ENCODE results near the gene PTPN6. TPM values are rescaled to one million over a fixed set of nuclear protein-coding genes. Genes with fewer than 3 reads are reported as not detected.
A peak's percentile ranks its signal among the peaks of the same experiment; 100 is the strongest.

PTPN6 gene
- total RNA-seq, 2 experiments from 2014 or later = 37.1 to 116 TPM

DNA sequence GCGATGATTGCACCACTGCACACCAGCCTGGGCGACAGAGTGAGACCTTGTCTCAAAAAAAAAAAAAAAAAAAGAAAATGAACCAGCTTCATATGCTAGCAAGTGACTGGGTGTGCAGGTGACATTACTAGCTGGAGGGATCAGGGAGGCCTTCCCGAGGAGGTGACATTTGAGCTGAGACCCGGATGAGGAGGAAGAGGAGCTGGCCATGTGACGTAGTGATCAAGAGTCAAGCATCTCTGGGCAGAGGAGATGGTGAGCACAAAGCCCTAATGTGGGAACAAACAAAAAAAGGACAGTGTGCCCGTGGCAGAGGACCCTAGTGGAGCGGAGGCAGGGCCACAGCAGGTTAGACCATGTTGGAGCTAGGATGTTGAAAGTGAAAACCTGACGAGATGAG lies 3.5 kb upstream of the PTPN6 start:
- Histone ChIP-seq H3K27ac (ENCODE audit: low read depth, low read length, poor library complexity, severe bottlenecking) (peak overlapping the region; percentile 96), H3K9me2 (ENCODE audit: insufficient read depth, low read length) (no peaks in the 10 kb centered on the region), H3K9me3 (ENCODE audit: low read length) (no peaks in the 10 kb centered on the region), H3K79me2 (ENCODE audit: insufficient read depth, low read depth, low read length) (peaks cover 9% of the 10 kb centered on the region; the same call in 1 of the 2 replicates), H3K4me3 (ENCODE audit: low read depth, low read length, poor library complexity, severe bottlenecking) (no peak overlapping the region), H4K20me1 (ENCODE audit: insufficient read depth, low read length) (no peaks in the 10 kb centered on the region), H3K4me2 (ENCODE audit: low read length) (0 out of 2 replicates have a peak overlapping the region, but pooled peaks have one; percentile 89), H3K4me1 (ENCODE audit: insufficient read depth, low read length, poor library complexity, severe bottlenecking) (peaks cover 77% of the 10 kb centered on the region), H2AFZ (ENCODE audit: low read length) (no peak overlapping the region), H3K36me3 (ENCODE audit: insufficient read depth, low read length) (no peaks in the 10 kb centered on the region)
- POLR2A ChIA-PET = interaction anchor here (0.7 to 5.6 kb wide), 11 partner anchors 9 to 162 kb away, joined by 3 to 155 read pairs (median 6); partner anchors contain the start of gene LPCAT3
- CTCF ChIA-PET (ENCODE audit: unreplicated experiment) = interaction anchor here (0.8 to 6.0 kb wide), 3 partner anchors 13 to 110 kb away, joined by 3 to 110 read pairs (median 3); no protein-coding TSS in a partner anchor
- DNase-seq (ENCODE audit: low spot score) = peak; percentile 30
- BruUV-seq (replicated peaks) = no TSS peak
- no peak for TF ChIP-seq EZH2phosphoT487 (IDR thresholded peaks at IDR 0.05; ENCODE audit: borderline replicate concordance, low read depth, low read length)
- intact Hi-C loops (cut with micrococcal nuclease; ENCODE audit: unreplicated experiment) = no loop called here

DNA sequence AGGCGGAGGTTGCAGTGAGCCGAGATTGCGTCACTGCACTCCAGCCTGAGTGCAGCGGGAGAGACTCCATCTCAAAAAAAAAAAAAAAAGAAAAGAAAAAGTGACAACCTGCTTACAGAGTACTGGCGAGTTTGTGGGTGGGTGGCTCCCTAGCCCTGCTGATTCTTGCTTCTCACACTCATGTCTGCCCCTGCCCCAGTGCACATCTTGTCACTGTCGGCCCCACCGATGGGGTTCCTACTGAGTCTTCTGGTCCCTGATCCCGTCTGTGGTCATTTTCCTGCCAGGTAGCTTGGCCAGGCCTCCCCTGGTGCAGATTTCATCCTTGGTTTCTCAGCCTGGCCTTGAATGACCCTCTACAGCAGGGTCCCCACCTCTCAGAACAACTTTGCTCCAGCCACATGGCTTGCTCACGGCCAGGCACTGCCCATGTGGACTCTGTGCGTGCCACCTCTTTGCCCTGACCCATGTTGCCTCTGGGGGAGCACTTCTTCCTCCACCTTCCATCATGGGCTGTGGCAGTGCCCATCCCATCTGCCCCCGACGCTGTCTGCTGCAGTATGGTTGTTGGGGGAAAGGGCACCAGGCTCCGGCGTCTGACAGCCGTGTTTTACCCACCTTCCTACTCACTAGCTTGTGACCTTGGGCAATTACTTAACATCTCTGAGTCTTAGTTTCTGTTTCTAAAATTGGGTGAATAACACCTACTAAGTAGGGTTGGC lies 2.1 kb upstream of the PTPN6 start:
- no peaks in the 10 kb centered on the region for H4K20me1 ChIP-seq (ENCODE audit: insufficient read depth, low read length)
- no peaks in the 10 kb centered on the region for H3K9me2 ChIP-seq (ENCODE audit: insufficient read depth, low read length)
- ChIA-PET POLR2A (interaction anchor here (0.7 to 1.2 kb wide), 4 partner anchors 8 to 318 kb away, joined by 3 to 16 read pairs (median 4); no protein-coding TSS in a partner anchor), CTCF (ENCODE audit: unreplicated experiment) (interaction anchor here (1.0 to 1.5 kb wide), 2 partner anchors 10 to 12 kb away, joined by 3 read pairs; no protein-coding TSS in a partner anchor)
- intact Hi-C loops (cut with micrococcal nuclease; ENCODE audit: unreplicated experiment) = no loop called here
- peak overlapping the region; percentile 25 for H3K4me2 ChIP-seq (ENCODE audit: low read length)
- no peak for DNase-seq (ENCODE audit: low spot score)
- H3K4me1 ChIP-seq (ENCODE audit: insufficient read depth, low read length, poor library complexity, severe bottlenecking) = peaks cover 85% of the 10 kb centered on the region
- no peak overlapping the region for H3K4me3 ChIP-seq (ENCODE audit: low read depth, low read length, poor library complexity, severe bottlenecking)
- TF ChIP-seq CTCF (conservative IDR thresholded peaks at IDR 0.05; ENCODE audit: low read length) (peak; percentile 46; the same call in 1 of the 2 replicates), EZH2phosphoT487 (IDR thresholded peaks at IDR 0.05; ENCODE audit: borderline replicate concordance, low read depth, low read length) (no peak)
- H3K36me3 ChIP-seq (ENCODE audit: insufficient read depth, low read length) = no peaks in the 10 kb centered on the region
- no peaks in the 10 kb centered on the region for H3K9me3 ChIP-seq (ENCODE audit: low read length)
- H3K27ac ChIP-seq (ENCODE audit: low read depth, low read length, poor library complexity, severe bottlenecking) = no peak overlapping the region
- no TSS peak for BruUV-seq (replicated peaks)
- peaks cover 9% of the 10 kb centered on the region; the same call in 1 of the 2 replicates for H3K79me2 ChIP-seq (ENCODE audit: insufficient read depth, low read depth, low read length)
- H2AFZ ChIP-seq (ENCODE audit: low read length) = peak overlapping the region; percentile 14; the same call in 1 of the 2 replicates

DNA sequence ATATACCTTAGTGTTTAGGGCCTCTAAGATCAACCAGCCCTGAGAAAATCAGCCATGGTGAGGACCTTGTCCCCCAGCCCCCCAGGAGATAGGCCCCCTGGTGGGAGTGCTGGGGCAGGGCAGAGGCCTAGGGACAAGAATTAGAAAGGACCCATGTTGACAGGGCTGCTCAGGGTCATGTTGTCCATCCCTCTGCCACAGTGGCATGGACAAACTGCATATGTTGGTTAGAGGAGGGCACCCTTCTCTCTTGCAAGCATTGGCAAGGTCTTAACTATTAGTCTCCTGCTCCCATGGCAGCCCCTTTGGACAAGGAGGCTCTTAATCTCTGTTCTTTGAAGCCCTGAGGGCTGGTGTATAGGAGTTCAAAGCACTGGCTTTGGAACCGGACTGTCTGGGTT lies 755 bp upstream of the PTPN6 start:
- POLR2A ChIA-PET = interaction anchor here (1.9 kb wide), 1 partner anchor 10 kb away, joined by 14 read pairs; no protein-coding TSS in a partner anchor
- H3K79me2 ChIP-seq (ENCODE audit: insufficient read depth, low read depth, low read length) = peaks cover 2% of the 10 kb centered on the region; the same call in 1 of the 2 replicates
- peak; percentile 67 for DNase-seq (ENCODE audit: low spot score)

More for the DNA sequence above, 755 bp upstream of the PTPN6 start:
- H4K20me1 ChIP-seq (ENCODE audit: insufficient read depth, low read length) = no peaks in the 10 kb centered on the region
- H3K4me2 ChIP-seq (ENCODE audit: low read length) = peak overlapping the region; percentile 87
- H3K4me1 ChIP-seq (ENCODE audit: insufficient read depth, low read length, poor library complexity, severe bottlenecking) = peaks cover 92% of the 10 kb centered on the region
- H2AFZ ChIP-seq (ENCODE audit: low read length) = peak overlapping the region; percentile 46; the same call in 1 of the 2 replicates
- intact Hi-C loops (cut with micrococcal nuclease; ENCODE audit: unreplicated experiment) = no loop called here
- no peaks in the 10 kb centered on the region for H3K9me3 ChIP-seq (ENCODE audit: low read length)
- CTCF ChIA-PET (ENCODE audit: unreplicated experiment) = interaction anchor here (1.2 to 1.5 kb wide), 2 partner anchors 10 to 18 kb away, joined by 3 read pairs; no protein-coding TSS in a partner anchor
- no peaks in the 10 kb centered on the region for H3K9me2 ChIP-seq (ENCODE audit: insufficient read depth, low read length)
- peak overlapping the region; percentile 67 for H3K4me3 ChIP-seq (ENCODE audit: low read depth, low read length, poor library complexity, severe bottlenecking)
- BruUV-seq (replicated peaks) = no TSS peak
- H3K36me3 ChIP-seq (ENCODE audit: insufficient read depth, low read length) = no peaks in the 10 kb centered on the region
- no peak for TF ChIP-seq EZH2phosphoT487 (IDR thresholded peaks at IDR 0.05; ENCODE audit: borderline replicate concordance, low read depth, low read length)
- TF ChIP-seq CTCF (conservative IDR thresholded peaks at IDR 0.05; ENCODE audit: low read length) = peak; percentile 82
- peak overlapping the region; percentile 49 for H3K27ac ChIP-seq (ENCODE audit: low read depth, low read length, poor library complexity, severe bottlenecking)
